ENCODE results near the gene SUN2.

- TF ChIP-seq EGR1 (IDR thresholded peaks at IDR 0.05) (no peak), CREB1 (IDR thresholded peaks at IDR 0.05; ENCODE audit: low read depth) (no peak), REST (IDR thresholded peaks at IDR 0.05; ENCODE audit: low read depth) (no peak), EP300 (IDR thresholded peaks at IDR 0.05; ENCODE audit: borderline replicate concordance) (no peak), TAF1 (IDR thresholded peaks at IDR 0.05; ENCODE audit: low read depth) (no peak), TCF12 (IDR thresholded peaks at IDR 0.05; ENCODE audit: low read depth) (no peak), RAD21 (IDR thresholded peaks at IDR 0.05; ENCODE audit: low read depth) (no peak), CEBPB (IDR thresholded peaks at IDR 0.05) (no peak), ZBTB7A (IDR thresholded peaks at IDR 0.05; ENCODE audit: low read depth) (no peak)
Measured at GRCh38 chr22:38758276-38758945, 2.6 kb upstream of the SUN2 start.
